ENCODE measurements around the gene VGF.
"Not testable (repeated sequence)": the region's sequence is repeated elsewhere in the genome, so short reads cannot be mapped to it uniquely, and the experiment has no call there.

VGF gene

GRCh38 chr7:101165075-101165957, at the start of gene VGF:
Gene VGF (minus strand): TSS chr7:101165569. CDS start chr7:101164843, 726 bp downstream.
- Histone ChIP-seq H3K9me3 (ENCODE audit: control insufficient read depth in 5 of 5, low read length in 5 of 5) (no peaks in the 10 kb centered on the region), H3K27me3 (ENCODE audit: control insufficient read depth in 5 of 5, insufficient read depth in 4 of 5, low read length in 5 of 5) (peaks cover 47 to 73% (median 65%) of the 10 kb centered on the region in 5 donors), H3K27ac (ENCODE audit: low read depth, low read length) (no peak within 1 kb of the TSS), H3K9ac (ENCODE audit: low read length in 5 of 5) (no peak within 1 kb of the TSS), H3K36me3 (ENCODE audit: control insufficient read depth in 5 of 5, insufficient read depth in 5 of 5, low read length in 5 of 5) (peaks cover 0 to 7% (median 4%) of the 10 kb centered on the region in 5 donors), H3K4me3 (ENCODE audit: low read depth in 1 of 5, low read length in 5 of 5) (peak within 1 kb of the TSS; percentile 15 to 49 (median 34)), H3K4me1 (ENCODE audit: control insufficient read depth in 5 of 5, insufficient read depth in 5 of 5, low read length in 5 of 5) (peaks cover 0 to 43% (median 39%) of the 10 kb centered on the region in 5 donors)

- no peaks in the 10 kb centered on the region for H3K9me3 ChIP-seq (ENCODE audit: control insufficient read depth in 5 of 5, low read length in 5 of 5)
- H3K27ac ChIP-seq (ENCODE audit: low read depth, low read length): no peak overlapping the region
- peaks cover 1 to 17% (median 15%) of the 10 kb centered on the region in 5 donors for H3K4me1 ChIP-seq (ENCODE audit: control insufficient read depth in 5 of 5, insufficient read depth in 5 of 5, low read length in 5 of 5)
- peaks cover 0 to 77% (median 57%) of the 10 kb centered on the region in 5 donors for H3K36me3 ChIP-seq (ENCODE audit: control insufficient read depth in 5 of 5, insufficient read depth in 5 of 5, low read length in 5 of 5)
- no peak overlapping the region for H3K9ac ChIP-seq (ENCODE audit: low read length in 5 of 5)
- H3K27me3 ChIP-seq (ENCODE audit: control insufficient read depth in 5 of 5, insufficient read depth in 4 of 5, low read length in 5 of 5): no peaks in the 10 kb centered on the region
- no peak overlapping the region for H3K4me3 ChIP-seq (ENCODE audit: low read depth in 1 of 5, low read length in 5 of 5)
These were observed 46.6 kb upstream of the VGF start for GRCh38 chr7:101212014-101212413.

- Histone ChIP-seq H3K4me3 (ENCODE audit: low read depth in 1 of 5, low read length in 5 of 5) (no peak overlapping the region), H3K27ac (ENCODE audit: low read depth, low read length) (no peak overlapping the region)
These were observed 46.1 kb upstream of the VGF start for GRCh38 chr7:101211501-101211900.

GRCh38 chr7:101210143-101210542, 44.8 kb upstream of the VGF start:
- Histone ChIP-seq H3K4me3 (ENCODE audit: low read depth in 1 of 5, low read length in 5 of 5) (no peak overlapping the region), H3K27me3 (ENCODE audit: control insufficient read depth in 5 of 5, insufficient read depth in 4 of 5, low read length in 5 of 5) (no peaks in the 10 kb centered on the region), H3K4me1 (ENCODE audit: control insufficient read depth in 5 of 5, insufficient read depth in 5 of 5, low read length in 5 of 5) (peaks cover 0 to 5% (median 0%) of the 10 kb centered on the region in 5 donors), H3K36me3 (ENCODE audit: control insufficient read depth in 5 of 5, insufficient read depth in 5 of 5, low read length in 5 of 5) (peaks cover 0 to 81% (median 63%) of the 10 kb centered on the region in 5 donors), H3K9me3 (ENCODE audit: control insufficient read depth in 5 of 5, low read length in 5 of 5) (no peaks in the 10 kb centered on the region), H3K27ac (ENCODE audit: low read depth, low read length) (no peak overlapping the region), H3K9ac (ENCODE audit: low read length in 5 of 5) (no peak overlapping the region)

More at GRCh38 chr7:101211501-101211900, 46.1 kb upstream of the VGF start:
- no peaks in the 10 kb centered on the region for H3K9me3 ChIP-seq (ENCODE audit: control insufficient read depth in 5 of 5, low read length in 5 of 5)
- H3K27me3 ChIP-seq (ENCODE audit: control insufficient read depth in 5 of 5, insufficient read depth in 4 of 5, low read length in 5 of 5): no peaks in the 10 kb centered on the region
- H3K9ac ChIP-seq (ENCODE audit: low read length in 5 of 5): no peak overlapping the region
- H3K36me3 ChIP-seq (ENCODE audit: control insufficient read depth in 5 of 5, insufficient read depth in 5 of 5, low read length in 5 of 5): peaks cover 0 to 80% (median 59%) of the 10 kb centered on the region in 5 donors
- peaks cover 1 to 12% (median 10%) of the 10 kb centered on the region in 5 donors for H3K4me1 ChIP-seq (ENCODE audit: control insufficient read depth in 5 of 5, insufficient read depth in 5 of 5, low read length in 5 of 5)

- no peak overlapping the region for H3K4me3 ChIP-seq (ENCODE audit: low read depth in 1 of 5, low read length in 5 of 5)
- H3K27ac ChIP-seq (ENCODE audit: low read depth, low read length): no peak overlapping the region
- H3K9ac ChIP-seq (ENCODE audit: low read length in 5 of 5): no peak overlapping the region
- no peaks in the 10 kb centered on the region for H3K9me3 ChIP-seq (ENCODE audit: control insufficient read depth in 5 of 5, low read length in 5 of 5)
- H3K27me3 ChIP-seq (ENCODE audit: control insufficient read depth in 5 of 5, insufficient read depth in 4 of 5, low read length in 5 of 5): peaks cover 0 to 2% (median 0%) of the 10 kb centered on the region in 5 donors
- H3K4me1 ChIP-seq (ENCODE audit: control insufficient read depth in 5 of 5, insufficient read depth in 5 of 5, low read length in 5 of 5): peaks cover 0 to 8% (median 0%) of the 10 kb centered on the region in 5 donors
- peaks cover 0 to 75% (median 57%) of the 10 kb centered on the region in 5 donors for H3K36me3 ChIP-seq (ENCODE audit: control insufficient read depth in 5 of 5, insufficient read depth in 5 of 5, low read length in 5 of 5)
These were observed 43.4 kb upstream of the VGF start for GRCh38 chr7:101208794-101209193.

- Histone ChIP-seq H3K4me1 (ENCODE audit: control insufficient read depth in 5 of 5, insufficient read depth in 5 of 5, low read length in 5 of 5) (peaks cover 0 to 10% (median 4%) of the 10 kb centered on the region in 5 donors), H3K9ac (ENCODE audit: low read length in 5 of 5) (no peak overlapping the region), H3K9me3 (ENCODE audit: control insufficient read depth in 5 of 5, low read length in 5 of 5) (no peaks in the 10 kb centered on the region), H3K36me3 (ENCODE audit: control insufficient read depth in 5 of 5, insufficient read depth in 5 of 5, low read length in 5 of 5) (peaks cover 0 to 64% (median 53%) of the 10 kb centered on the region in 5 donors), H3K27ac (ENCODE audit: low read depth, low read length) (no peak overlapping the region), H3K27me3 (ENCODE audit: control insufficient read depth in 5 of 5, insufficient read depth in 4 of 5, low read length in 5 of 5) (peaks cover 3 to 12% (median 11%) of the 10 kb centered on the region in 5 donors), H3K4me3 (ENCODE audit: low read depth in 1 of 5, low read length in 5 of 5) (no peak overlapping the region)
These were observed 42.1 kb upstream of the VGF start for GRCh38 chr7:101207459-101207858.

- Histone ChIP-seq H3K36me3 (ENCODE audit: control insufficient read depth in 5 of 5, insufficient read depth in 5 of 5, low read length in 5 of 5) (peaks cover 0 to 56% (median 46%) of the 10 kb centered on the region in 5 donors), H3K27me3 (ENCODE audit: control insufficient read depth in 5 of 5, insufficient read depth in 4 of 5, low read length in 5 of 5) (peaks cover 8 to 20% (median 19%) of the 10 kb centered on the region in 5 donors), H3K9me3 (ENCODE audit: control insufficient read depth in 5 of 5, low read length in 5 of 5) (no peaks in the 10 kb centered on the region), H3K4me1 (ENCODE audit: control insufficient read depth in 5 of 5, insufficient read depth in 5 of 5, low read length in 5 of 5) (peaks cover 0 to 18% (median 11%) of the 10 kb centered on the region in 5 donors), H3K27ac (ENCODE audit: low read depth, low read length) (no peak overlapping the region), H3K4me3 (ENCODE audit: low read depth in 1 of 5, low read length in 5 of 5) (no peak overlapping the region), H3K9ac (ENCODE audit: low read length in 5 of 5) (no peak overlapping the region)
These were observed 41.3 kb upstream of the VGF start for GRCh38 chr7:101206665-101207042.

GRCh38 chr7:101205901-101206664, 40.7 kb upstream of the VGF start:
- Histone ChIP-seq H3K4me1 (ENCODE audit: control insufficient read depth in 5 of 5, insufficient read depth in 5 of 5, low read length in 5 of 5) (peaks cover 0 to 20% (median 12%) of the 10 kb centered on the region in 5 donors), H3K4me3 (ENCODE audit: low read depth in 1 of 5, low read length in 5 of 5) (no peak overlapping the region), H3K9ac (ENCODE audit: low read length in 5 of 5) (no peak overlapping the region), H3K27me3 (ENCODE audit: control insufficient read depth in 5 of 5, insufficient read depth in 4 of 5, low read length in 5 of 5) (peaks cover 9 to 24% (median 21%) of the 10 kb centered on the region in 5 donors), H3K36me3 (ENCODE audit: control insufficient read depth in 5 of 5, insufficient read depth in 5 of 5, low read length in 5 of 5) (peaks cover 0 to 50% (median 40%) of the 10 kb centered on the region in 5 donors), H3K27ac (ENCODE audit: low read depth, low read length) (no peak overlapping the region), H3K9me3 (ENCODE audit: control insufficient read depth in 5 of 5, low read length in 5 of 5) (no peaks in the 10 kb centered on the region)

- Histone ChIP-seq H3K4me3 (ENCODE audit: low read depth in 1 of 5, low read length in 5 of 5) (peak overlapping the region in 1 of 5 donors; percentile 22), H3K36me3 (ENCODE audit: control insufficient read depth in 5 of 5, insufficient read depth in 5 of 5, low read length in 5 of 5) (peaks cover 0 to 30% (median 26%) of the 10 kb centered on the region in 5 donors), H3K4me1 (ENCODE audit: control insufficient read depth in 5 of 5, insufficient read depth in 5 of 5, low read length in 5 of 5) (peaks cover 0 to 20% (median 12%) of the 10 kb centered on the region in 5 donors), H3K27me3 (ENCODE audit: control insufficient read depth in 5 of 5, insufficient read depth in 4 of 5, low read length in 5 of 5) (peaks cover 18 to 36% (median 29%) of the 10 kb centered on the region in 5 donors)
- not testable (repeated sequence) for H3K27ac ChIP-seq (ENCODE audit: low read depth, low read length); H3K9ac ChIP-seq (ENCODE audit: low read length in 5 of 5); H3K9me3 ChIP-seq (ENCODE audit: control insufficient read depth in 5 of 5, low read length in 5 of 5)
These were observed 38.7 kb upstream of the VGF start for GRCh38 chr7:101203740-101204738.
